WTC11 (cell line): ENCODE data around the gene BRS3. TPM values are rescaled to one million over a fixed set of nuclear protein-coding genes. Genes with fewer than 3 reads are reported as not detected.

Source experiments
- ATAC-seq: fragments of 200-7000 bp; cut with Tn5 transposase; 2 replicates; pipeline ENCODE4 v1.10.0; 2021; ENCODE audit warnings: mild to moderate bottlenecking, moderate library complexity
- CTCF ChIA-PET: fragments of 300-600 bp; sonication (Branson Sonifier 250); formaldehyde crosslinking; loops from one replicate; lab custom pipeline; 2021; ENCODE audit warnings: antibody characterized with exemption; lab: Charles Lee
- POLR2A ChIA-PET: fragments of 350-600 bp; sonication (Branson Sonifier 250); formaldehyde crosslinking; loops from one replicate; lab custom pipeline; 2021; ENCODE audit warnings: antibody characterized with exemption; lab: Charles Lee
- DNase-seq: peaks from one replicate; pipeline ENCODE4 v3.0.0; 2021; ENCODE audit warnings: low spot score
- H3K27ac Mint-ChIP-seq: 2 replicates; pipeline ENCODE4 v1.8.0; 2021; ENCODE audit warnings: mixed read lengths
- H3K27me3 Mint-ChIP-seq: 2 replicates; pipeline ENCODE4 v1.8.0; 2021; ENCODE audit warnings: low read depth, mild to moderate bottlenecking, moderate library complexity, mixed read lengths
- H3K36me3 Mint-ChIP-seq: 2 replicates; pipeline ENCODE4 v1.8.0; 2021; ENCODE audit warnings: mixed read lengths
- H3K4me1 Mint-ChIP-seq: 2 replicates; pipeline ENCODE4 v1.8.0; 2022; ENCODE audit warnings: mixed read lengths
- H3K4me3 Mint-ChIP-seq: 2 replicates; pipeline ENCODE4 v1.8.0; 2021; ENCODE audit warnings: mild to moderate bottlenecking, moderate library complexity, mixed read lengths
- H3K9me3 Mint-ChIP-seq: 2 replicates; pipeline ENCODE4 v1.8.0; 2021; ENCODE audit warnings: mixed read lengths
- ATF2 ChIP-seq: sonication (generic); formaldehyde crosslinking; IDR thresholded peaks from 2 replicates; pipeline ENCODE4 v1.8.1; 2022; ENCODE audit warnings: low read depth, missing genetic modification reagents, borderline replicate concordance
- CBFB ChIP-seq: sonication (generic); formaldehyde crosslinking; IDR thresholded peaks from 2 replicates; pipeline ENCODE4 v1.8.1; 2022; ENCODE audit warnings: mild to moderate bottlenecking, low read depth, missing genetic modification reagents
- ETV6 ChIP-seq: sonication (generic); formaldehyde crosslinking; IDR thresholded peaks from 2 replicates; pipeline ENCODE4 v1.8.1; 2022; ENCODE audit warnings: mild to moderate bottlenecking, missing genetic modification reagents
- FOXJ3 ChIP-seq: sonication (generic); formaldehyde crosslinking; IDR thresholded peaks from 2 replicates; pipeline ENCODE4 v1.9.0; 2021; ENCODE audit warnings: missing genetic modification reagents, mild to moderate bottlenecking, borderline replicate concordance
- GRHL2 ChIP-seq: fragments of 250-450 bp; sonication (Bioruptor Pico); IDR thresholded peaks from 2 replicates; pipeline ENCODE4 v1.8.0; 2022; ENCODE audit warnings: mild to moderate bottlenecking, moderate library complexity; ENCODE audit not compliant: insufficient replicate concordance, severe bottlenecking
- KAT7 ChIP-seq: sonication (generic); formaldehyde crosslinking; IDR thresholded peaks from 2 replicates; pipeline ENCODE4 v1.8.1; 2023; ENCODE audit warnings: missing genetic modification reagents, mild to moderate bottlenecking, borderline replicate concordance
- NFATC4 ChIP-seq: fragments of 250-450 bp; sonication (Bioruptor Pico); IDR thresholded peaks from 2 replicates; pipeline ENCODE4 v1.9.0; 2021; ENCODE audit warnings: mild to moderate bottlenecking
- RORB ChIP-seq: fragments of 250-450 bp; sonication (Bioruptor Pico); IDR thresholded peaks from 2 replicates; pipeline ENCODE4 v1.9.0; 2021; ENCODE audit warnings: mild to moderate bottlenecking
- TEAD4 ChIP-seq: sonication (generic); formaldehyde crosslinking; IDR thresholded peaks from 2 replicates; pipeline ENCODE4 v1.8.0; 2022; ENCODE audit warnings: mild to moderate bottlenecking, missing genetic modification reagents
- ZNF121 ChIP-seq: sonication (generic); formaldehyde crosslinking; IDR thresholded peaks from 2 replicates; pipeline ENCODE4 v1.8.0; 2023; ENCODE audit warnings: missing genetic modification reagents
- ZNF232 ChIP-seq: sonication (generic); formaldehyde crosslinking; IDR thresholded peaks from 2 replicates; pipeline ENCODE4 v1.8.0; 2022; ENCODE audit warnings: mild to moderate bottlenecking, missing genetic modification reagents
- ZNF396 ChIP-seq: fragments of 250-450 bp; sonication (Bioruptor Pico); IDR thresholded peaks from 2 replicates; pipeline ENCODE4 v1.8.0; 2021; ENCODE audit warnings: mild to moderate bottlenecking, moderate library complexity, borderline replicate concordance
- ZNF532 ChIP-seq: fragments of 250-450 bp; sonication (Bioruptor Pico); IDR thresholded peaks from 2 replicates; pipeline ENCODE4 v1.9.0; 2021; ENCODE audit warnings: mild to moderate bottlenecking, borderline replicate concordance
- ZSCAN18 ChIP-seq: fragments of 250-450 bp; sonication (Bioruptor Pico); IDR thresholded peaks from 2 replicates; pipeline ENCODE4 v2.1.2; 2022; ENCODE audit warnings: mild to moderate bottlenecking, moderate library complexity
- total RNA-seq: library from RNA; stranded (reverse); gene quantifications from 3 replicates; pipeline ENCODE4 v1.2.3, GENCODE V29; 2021
- TF ChIP-seq, protein P1 (sequence below): sonication (generic); formaldehyde crosslinking; IDR thresholded peaks from 2 replicates; pipeline ENCODE4 v1.8.1; 2023; ENCODE audit warnings: mild to moderate bottlenecking, missing genetic modification reagents
- TF ChIP-seq, protein P2 (sequence below): sonication (generic); formaldehyde crosslinking; IDR thresholded peaks from 2 replicates; pipeline ENCODE4 v1.8.1; 2022; ENCODE audit warnings: low read depth, mild to moderate bottlenecking, moderate library complexity, missing genetic modification reagents, borderline replicate concordance
- TF ChIP-seq, protein P3 (sequence below): sonication (generic); formaldehyde crosslinking; IDR thresholded peaks from 2 replicates; pipeline ENCODE4 v1.8.1; 2022; ENCODE audit warnings: missing genetic modification reagents, borderline replicate concordance
- TF ChIP-seq, protein P4 (sequence below): sonication (generic); formaldehyde crosslinking; IDR thresholded peaks from 2 replicates; pipeline ENCODE4 v1.8.0; 2022; ENCODE audit warnings: mild to moderate bottlenecking, missing genetic modification reagents

BRS3 gene
- total RNA-seq, 1 experiment from 2014 or later = not detected

DNA sequence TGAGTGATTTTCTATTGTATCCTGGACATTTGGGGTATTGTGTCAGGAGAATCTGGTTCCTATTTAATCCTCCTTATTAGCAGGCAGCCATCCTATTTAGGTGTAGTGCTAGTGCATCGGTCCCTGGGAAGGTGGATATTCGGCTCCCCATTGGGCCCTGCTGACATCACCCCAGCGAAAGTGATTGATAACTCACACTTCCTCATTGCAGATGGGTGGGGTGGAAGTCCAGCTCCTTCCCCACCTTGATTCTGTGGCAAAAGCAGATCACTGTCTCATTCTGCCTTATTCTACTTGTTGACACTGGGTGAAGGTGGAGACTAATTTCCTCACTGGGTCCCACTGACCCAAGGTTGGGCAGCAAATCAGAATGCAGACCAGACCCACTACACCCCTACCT, 23.2 kb upstream of the BRS3 start:
- H3K27me3 Mint-ChIP-seq = no peaks in the 10 kb centered on the region
- H3K9me3 Mint-ChIP-seq = no peaks in the 10 kb centered on the region
- no peak for ATAC-seq
- H3K27ac Mint-ChIP-seq = no peak overlapping the region
- no peaks in the 10 kb centered on the region for H3K4me1 Mint-ChIP-seq
- no peak overlapping the region for H3K4me3 Mint-ChIP-seq
- TF ChIP-seq RORB (CRISPR knock-in tag) = no peak
- TF ChIP-seq, protein P1, sequence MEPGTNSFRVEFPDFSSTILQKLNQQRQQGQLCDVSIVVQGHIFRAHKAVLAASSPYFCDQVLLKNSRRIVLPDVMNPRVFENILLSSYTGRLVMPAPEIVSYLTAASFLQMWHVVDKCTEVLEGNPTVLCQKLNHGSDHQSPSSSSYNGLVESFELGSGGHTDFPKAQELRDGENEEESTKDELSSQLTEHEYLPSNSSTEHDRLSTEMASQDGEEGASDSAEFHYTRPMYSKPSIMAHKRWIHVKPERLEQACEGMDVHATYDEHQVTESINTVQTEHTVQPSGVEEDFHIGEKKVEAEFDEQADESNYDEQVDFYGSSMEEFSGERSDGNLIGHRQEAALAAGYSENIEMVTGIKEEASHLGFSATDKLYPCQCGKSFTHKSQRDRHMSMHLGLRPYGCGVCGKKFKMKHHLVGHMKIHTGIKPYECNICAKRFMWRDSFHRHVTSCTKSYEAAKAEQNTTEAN = no peak
- no peak for TF ChIP-seq NFATC4 (CRISPR knock-in tag)
- TF ChIP-seq, protein P2, sequence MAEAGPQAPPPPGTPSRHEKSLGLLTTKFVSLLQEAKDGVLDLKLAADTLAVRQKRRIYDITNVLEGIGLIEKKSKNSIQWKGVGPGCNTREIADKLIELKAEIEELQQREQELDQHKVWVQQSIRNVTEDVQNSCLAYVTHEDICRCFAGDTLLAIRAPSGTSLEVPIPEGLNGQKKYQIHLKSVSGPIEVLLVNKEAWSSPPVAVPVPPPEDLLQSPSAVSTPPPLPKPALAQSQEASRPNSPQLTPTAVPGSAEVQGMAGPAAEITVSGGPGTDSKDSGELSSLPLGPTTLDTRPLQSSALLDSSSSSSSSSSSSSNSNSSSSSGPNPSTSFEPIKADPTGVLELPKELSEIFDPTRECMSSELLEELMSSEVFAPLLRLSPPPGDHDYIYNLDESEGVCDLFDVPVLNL (CRISPR knock-in tag) = no peak
- TF ChIP-seq ETV6 (CRISPR knock-in tag) = no peak
- TF ChIP-seq, all 79 proteins: peak for 0
- no peaks in the 10 kb centered on the region for H3K36me3 Mint-ChIP-seq
- ChIA-PET CTCF (no interaction called here), POLR2A (no interaction called here)
- DNase-seq = no peak

- no peaks in the 10 kb centered on the region for H3K36me3 Mint-ChIP-seq
- DNase-seq (no peak), ATAC-seq (no peak)
- H3K27me3 Mint-ChIP-seq = no peaks in the 10 kb centered on the region
- H3K9me3 Mint-ChIP-seq = no peaks in the 10 kb centered on the region
- no peaks in the 10 kb centered on the region for H3K4me1 Mint-ChIP-seq
- no peak overlapping the region for H3K4me3 Mint-ChIP-seq
- ChIA-PET CTCF (no interaction called here), POLR2A (no interaction called here)
- H3K27ac Mint-ChIP-seq = no peak overlapping the region
- TF ChIP-seq KAT7 (CRISPR knock-in tag) (no peak), ZSCAN18 (CRISPR knock-in tag) (no peak), CBFB (CRISPR knock-in tag) (no peak), ZNF232 (CRISPR knock-in tag) (no peak), ATF2 (CRISPR knock-in tag) (no peak), FOXJ3 (CRISPR knock-in tag) (no peak), TEAD4 (no peak)
Observed at GRCh38 chrX:136467303-136467702, 20.4 kb upstream of the BRS3 start.

DNA sequence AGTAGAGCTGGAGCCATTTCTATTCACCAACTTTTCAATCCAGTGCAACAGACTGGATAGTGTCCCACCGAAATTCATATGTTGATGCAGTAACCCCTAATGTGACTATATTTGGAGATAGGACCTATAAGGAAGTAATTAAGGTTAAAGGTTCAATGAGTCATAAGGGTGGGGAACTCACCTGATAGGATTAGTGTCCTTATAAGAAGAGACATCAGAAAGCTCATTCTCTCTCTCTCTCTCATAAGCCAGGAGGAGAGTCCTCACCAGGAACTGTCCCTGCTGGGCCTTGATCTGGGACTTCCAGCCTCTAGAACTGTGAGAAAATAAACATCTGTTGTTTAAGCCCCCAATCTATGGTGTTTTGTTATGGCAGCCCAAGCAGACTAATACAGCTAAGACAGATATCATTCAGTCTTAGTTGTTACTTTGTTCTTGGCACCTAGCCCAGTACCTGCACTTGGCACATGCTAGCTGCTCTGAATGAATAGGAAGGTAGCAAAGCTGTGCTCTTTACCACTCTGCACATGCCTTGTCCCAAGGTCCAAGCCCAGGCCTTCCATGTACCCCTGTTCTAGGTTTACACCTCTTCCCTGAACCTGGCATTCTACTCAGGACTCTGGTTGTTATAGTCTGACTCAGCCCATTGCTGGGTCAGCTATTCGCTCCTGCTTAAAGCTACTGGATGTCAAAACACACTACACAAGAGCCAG, 19.2 kb upstream of the BRS3 start:
- POLR2A ChIA-PET = no interaction called here
- no peaks in the 10 kb centered on the region for H3K9me3 Mint-ChIP-seq
- CTCF ChIA-PET = no interaction called here
- TF ChIP-seq ZNF532 (CRISPR knock-in tag) (no peak), ZNF396 (no peak), ZNF121 (CRISPR knock-in tag) (no peak), GRHL2 (CRISPR knock-in tag) (no peak)
- TF ChIP-seq, protein P3, sequence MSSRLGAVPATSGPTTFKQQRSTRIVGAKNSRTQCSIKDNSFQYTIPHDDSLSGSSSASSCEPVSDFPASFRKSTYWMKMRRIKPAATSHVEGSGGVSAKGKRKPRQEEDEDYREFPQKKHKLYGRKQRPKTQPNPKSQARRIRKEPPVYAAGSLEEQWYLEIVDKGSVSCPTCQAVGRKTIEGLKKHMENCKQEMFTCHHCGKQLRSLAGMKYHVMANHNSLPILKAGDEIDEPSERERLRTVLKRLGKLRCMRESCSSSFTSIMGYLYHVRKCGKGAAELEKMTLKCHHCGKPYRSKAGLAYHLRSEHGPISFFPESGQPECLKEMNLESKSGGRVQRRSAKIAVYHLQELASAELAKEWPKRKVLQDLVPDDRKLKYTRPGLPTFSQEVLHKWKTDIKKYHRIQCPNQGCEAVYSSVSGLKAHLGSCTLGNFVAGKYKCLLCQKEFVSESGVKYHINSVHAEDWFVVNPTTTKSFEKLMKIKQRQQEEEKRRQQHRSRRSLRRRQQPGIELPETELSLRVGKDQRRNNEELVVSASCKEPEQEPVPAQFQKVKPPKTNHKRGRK (CRISPR knock-in tag) = no peak
- TF ChIP-seq, protein P4, sequence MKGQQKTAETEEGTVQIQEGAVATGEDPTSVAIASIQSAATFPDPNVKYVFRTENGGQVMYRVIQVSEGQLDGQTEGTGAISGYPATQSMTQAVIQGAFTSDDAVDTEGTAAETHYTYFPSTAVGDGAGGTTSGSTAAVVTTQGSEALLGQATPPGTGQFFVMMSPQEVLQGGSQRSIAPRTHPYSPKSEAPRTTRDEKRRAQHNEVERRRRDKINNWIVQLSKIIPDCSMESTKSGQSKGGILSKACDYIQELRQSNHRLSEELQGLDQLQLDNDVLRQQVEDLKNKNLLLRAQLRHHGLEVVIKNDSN (CRISPR knock-in tag) = no peak

More for the DNA sequence above, 19.2 kb upstream of the BRS3 start:
- DNase-seq (no peak), ATAC-seq (no peak)
- H3K27me3 Mint-ChIP-seq = no peaks in the 10 kb centered on the region
- no peaks in the 10 kb centered on the region for H3K36me3 Mint-ChIP-seq
- no peak overlapping the region for H3K27ac Mint-ChIP-seq
- H3K4me1 Mint-ChIP-seq = no peaks in the 10 kb centered on the region
- H3K4me3 Mint-ChIP-seq = no peak overlapping the region
